T-cell (primary cell): Measurements from ENCODE around the gene RNASET2. TPM values are rescaled to one million over a fixed set of nuclear protein-coding genes. Genes with fewer than 3 reads are reported as not detected.

Experiments used
- ATAC-seq, 4 experiments: fragments of 200-7000 bp in 3 of 4; fragments of 150-1000 bp in 1 of 4; cut with Tn5 transposase; replicated peaks in 1 of 4; 1 replicate in 3 of 4; 2 replicates in 1 of 4; pipeline ENCODE4 v1.10.0; 2021; ENCODE audit warnings: moderate library complexity in 3 of 4, mild to moderate bottlenecking in 2 of 4, moderate number of reproducible peaks in 1 of 4
- CTCF ChIA-PET, 2 donors: fragments of 300-600 bp; sonication (Branson Sonifier 250); formaldehyde crosslinking; loops; one replicate each; lab custom pipeline; 2022; ENCODE audit warnings: antibody characterized with exemption in 2 of 2; lab: Charles Lee
- POLR2A ChIA-PET, 2 donors: fragments of 300-600 bp; sonication (Branson Sonifier 250); formaldehyde crosslinking; loops; one replicate each; lab custom pipeline; 2022; ENCODE audit warnings: antibody characterized with exemption in 2 of 2; lab: Charles Lee
- DNase-seq, 35 experiments: peaks; one replicate each; pipeline versions ENCODE4 v3.0.0 to v3.0.0-alpha.2; 2013 to 2023
- H3K27ac ChIP-seq: one replicate; pipeline ENCODE4 v1.5.1; 2013; ENCODE audit warnings: low read length
- H3K27me3 ChIP-seq, 2 experiments: replicated peaks in 1 of 2; 1 replicate in 1 of 2; 2 replicates in 1 of 2; pipeline versions ENCODE4 v1.6.1 to v1.7.0; 2013; ENCODE audit warnings: low read length in 1 of 2, mixed read lengths in 1 of 2; ENCODE audit not compliant: control insufficient read depth in 2 of 2, insufficient read depth in 2 of 2; ENCODE audit errors: extremely low read depth in 1 of 2
- H3K36me3 ChIP-seq, 2 donors: 1 replicate in 1 of 2; 2 replicates in 1 of 2; pipeline versions ENCODE4 v1.6.1 to v1.7.0; 2013; ENCODE audit warnings: low read length in 1 of 2; ENCODE audit not compliant: control insufficient read depth in 2 of 2, insufficient read depth in 1 of 2; ENCODE audit errors: extremely low read depth in 1 of 2
- H3K4me1 ChIP-seq, 2 experiments: 1 replicate in 1 of 2; 2 replicates in 1 of 2; pipeline versions ENCODE4 v1.6.1 to v1.7.0; 2013; ENCODE audit warnings: low read length in 2 of 2, mixed read lengths in 1 of 2; ENCODE audit not compliant: insufficient read depth in 2 of 2, control insufficient read depth in 1 of 2; ENCODE audit errors: extremely low read depth in 1 of 2
- H3K4me3 ChIP-seq, 2 donors: 1 replicate in 1 of 2; 2 replicates in 1 of 2; pipeline versions ENCODE4 v1.5.1 to v1.7.0; 2013; ENCODE audit warnings: mild to moderate bottlenecking in 2 of 2, low read length in 1 of 2, moderate library complexity in 1 of 2; ENCODE audit not compliant: control insufficient read depth in 1 of 2; ENCODE audit errors: extremely low read depth in 1 of 2
- H3K9me3 ChIP-seq: 2 replicates; pipeline ENCODE4 v1.7.0; 2013
- H3K27ac Mint-ChIP-seq, 2 donors: one replicate each; pipeline ENCODE4 v1.8.0; 2020 to 2021; ENCODE audit warnings: mild to moderate bottlenecking in 2 of 2, mixed read lengths in 2 of 2
- H3K27me3 Mint-ChIP-seq, 2 donors: one replicate each; pipeline ENCODE4 v1.8.0; 2021 to 2022; ENCODE audit warnings: mixed read lengths in 2 of 2
- H3K36me3 Mint-ChIP-seq: one replicate; pipeline ENCODE4 v1.8.0; 2021; ENCODE audit warnings: mixed read lengths
- H3K4me1 Mint-ChIP-seq, 3 donors: one replicate each; pipeline ENCODE4 v1.8.0; 2020 to 2022; ENCODE audit warnings: mixed read lengths in 3 of 3, mild to moderate bottlenecking in 1 of 3
- H3K4me3 Mint-ChIP-seq, 3 donors: one replicate each; pipeline ENCODE4 v1.8.0; 2020 to 2022; ENCODE audit warnings: mild to moderate bottlenecking in 3 of 3, mixed read lengths in 3 of 3, moderate library complexity in 3 of 3
- H3K9me3 Mint-ChIP-seq, 3 donors: one replicate each; pipeline ENCODE4 v1.8.0; 2020 to 2022; ENCODE audit warnings: mixed read lengths in 3 of 3
- WGBS: methylation state at CpG from one replicate; pipeline ENCODE4 v1.1.5; 2013; ENCODE audit warnings: missing lambda C conversion rate; ENCODE audit not compliant: insufficient coverage; 5-methylcytosine and 5-hydroxymethylcytosine counted together
- total RNA-seq, 35 experiments: library from RNA in 6 of 35; stranded (reverse) in 6 of 35; fragments of 120-200 nt in 1 of 35; gene quantifications; one replicate each; pipeline versions ENCODE4 v1.2.1 to v1.2.4 and lab custom pipeline; 2013 to 2026

The RNASET2 gene
- total RNA-seq, 5 donors from 2014 or later (not counting 1 experiment from before 2014, with no cell fraction given): 121 to 275 (median 252) TPM

DNA sequence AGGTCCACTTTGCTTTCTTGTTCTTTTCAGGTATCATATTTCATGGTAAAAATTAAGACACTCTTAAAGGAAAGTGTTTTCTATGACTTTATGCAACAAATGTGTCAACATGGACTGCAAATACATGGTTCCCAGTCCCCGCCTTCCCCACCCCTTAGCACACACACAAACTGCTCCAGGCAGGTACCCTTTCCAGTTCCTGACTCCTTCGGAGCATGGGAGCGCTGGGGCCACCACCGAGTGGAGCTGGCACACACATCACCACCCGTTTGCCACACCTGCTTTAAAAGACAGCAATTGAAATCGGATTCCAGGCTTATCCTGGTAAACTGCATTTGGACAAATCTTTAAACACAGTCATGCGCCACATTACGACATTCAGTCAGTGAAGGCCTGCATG is 22.2 kb downstream of the RNASET2 start:
- Histone ChIP-seq H3K4me3 (no peak overlapping the region), H3K36me3 (peaks cover 20 to 87% of the 10 kb centered on the region in 2 donors), H3K27ac (no peak overlapping the region), H3K9me3 (no peaks in the 10 kb centered on the region), H3K4me1 (peaks cover 5 to 31% of the 10 kb centered on the region in 2 experiments), H3K27me3 (no peaks in the 10 kb centered on the region)
- ChIA-PET CTCF (interaction anchor here (0.5 to 1.7 kb wide), 2 partner anchors 55 to 159 kb away, joined by 3 to 10 read pairs; no protein-coding TSS in a partner anchor), POLR2A (no interaction called here)
- no peak overlapping the region for H3K27ac Mint-ChIP-seq
- DNase-seq (no peak), ATAC-seq (no peak)
- no peaks in the 10 kb centered on the region for H3K27me3 Mint-ChIP-seq
- H3K36me3 Mint-ChIP-seq: peaks cover 64% of the 10 kb centered on the region
- WGBS: 96% methylated on average over 6 of the region's 8 CpGs
- peaks cover 16 to 68% (median 63%) of the 10 kb centered on the region in 3 donors for H3K4me1 Mint-ChIP-seq
- H3K4me3 Mint-ChIP-seq: no peak overlapping the region
- no peaks in the 10 kb centered on the region for H3K9me3 Mint-ChIP-seq

DNA sequence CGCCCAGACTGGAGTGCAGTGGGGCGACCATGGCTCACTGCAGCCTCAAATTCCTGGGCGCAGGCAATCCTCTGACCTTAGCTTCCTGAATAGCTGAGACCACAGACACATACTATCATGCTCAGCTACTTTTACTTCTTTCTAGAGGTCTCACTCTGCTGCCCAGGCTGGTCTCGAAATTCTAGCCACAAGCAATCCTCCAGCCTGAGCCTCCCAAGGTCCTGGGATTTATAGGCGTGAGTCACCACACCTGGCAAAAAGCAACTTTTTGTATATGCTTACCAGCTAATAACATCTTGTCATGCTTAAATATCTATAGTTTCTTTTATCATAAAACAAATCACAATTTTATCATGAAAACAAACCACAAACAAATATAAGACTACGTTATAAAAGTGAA is 23.0 kb downstream of the RNASET2 start:
- no peaks in the 10 kb centered on the region for H3K27me3 ChIP-seq
- Mint-ChIP-seq H3K4me1 (peaks cover 16 to 68% (median 63%) of the 10 kb centered on the region in 3 donors), H3K27me3 (no peaks in the 10 kb centered on the region), H3K4me3 (no peak overlapping the region), H3K9me3 (no peaks in the 10 kb centered on the region), H3K27ac (peak overlapping the region in 1 of 2 donors; percentile 61), H3K36me3 (peaks cover 67% of the 10 kb centered on the region)
- ATAC-seq (no peak), DNase-seq (no peak)
- 100% methylated on average over 5 of the region's 6 CpGs for WGBS
- no peak overlapping the region for H3K27ac ChIP-seq
- H3K4me3 ChIP-seq: no peak overlapping the region
- CTCF ChIA-PET: no interaction called here
- H3K4me1 ChIP-seq: peaks cover 5 to 31% of the 10 kb centered on the region in 2 experiments
- H3K9me3 ChIP-seq: no peaks in the 10 kb centered on the region
- H3K36me3 ChIP-seq: peaks cover 28 to 88% of the 10 kb centered on the region in 2 donors
- POLR2A ChIA-PET: interaction anchor here in 1 of 2 donors (0.7 kb wide), 1 partner anchor 208 kb away, joined by 4 read pairs; no protein-coding TSS in a partner anchor

DNA sequence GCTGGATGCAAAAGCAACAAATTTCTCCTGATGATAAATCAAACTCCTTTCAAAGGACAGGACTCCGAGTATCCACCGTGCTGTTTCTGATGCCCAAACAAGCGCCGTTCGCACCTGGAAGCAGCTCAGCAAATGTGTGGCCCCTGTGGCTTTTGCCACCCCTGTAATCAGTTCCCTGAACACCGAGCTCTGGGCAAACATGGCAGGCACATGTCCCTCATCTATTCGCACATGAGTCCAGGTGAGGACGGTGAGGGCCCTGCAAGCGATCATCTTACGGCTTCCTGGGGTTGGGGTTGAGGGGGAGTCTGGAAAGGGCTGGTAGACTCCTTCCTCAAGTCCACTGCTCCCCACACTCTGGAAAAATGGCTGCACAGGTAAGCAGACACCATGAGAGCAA is 23.7 kb downstream of the RNASET2 start:
- Histone ChIP-seq H3K36me3 (peaks cover 32 to 84% of the 10 kb centered on the region in 2 donors), H3K4me1 (peaks cover 5 to 31% of the 10 kb centered on the region in 2 experiments), H3K27me3 (no peaks in the 10 kb centered on the region), H3K9me3 (no peaks in the 10 kb centered on the region), H3K27ac (no peak overlapping the region), H3K4me3 (no peak overlapping the region)
- no peak overlapping the region for H3K4me3 Mint-ChIP-seq
- peaks cover 62% of the 10 kb centered on the region for H3K36me3 Mint-ChIP-seq
- DNase-seq (no peak), ATAC-seq (no peak)
- WGBS: 97% methylated on average over 5 of the region's 10 CpGs
- peak overlapping the region; percentile 61 to 88 for H3K27ac Mint-ChIP-seq
- CTCF ChIA-PET: no interaction called here
- H3K9me3 Mint-ChIP-seq: no peaks in the 10 kb centered on the region
- H3K4me1 Mint-ChIP-seq: peaks cover 16 to 66% (median 62%) of the 10 kb centered on the region in 3 donors
- POLR2A ChIA-PET: interaction anchor here in 1 of 2 donors (0.6 to 0.7 kb wide), 2 partner anchors 70 to 343 kb away, joined by 3 to 6 read pairs; no protein-coding TSS in a partner anchor
- no peaks in the 10 kb centered on the region for H3K27me3 Mint-ChIP-seq

DNA sequence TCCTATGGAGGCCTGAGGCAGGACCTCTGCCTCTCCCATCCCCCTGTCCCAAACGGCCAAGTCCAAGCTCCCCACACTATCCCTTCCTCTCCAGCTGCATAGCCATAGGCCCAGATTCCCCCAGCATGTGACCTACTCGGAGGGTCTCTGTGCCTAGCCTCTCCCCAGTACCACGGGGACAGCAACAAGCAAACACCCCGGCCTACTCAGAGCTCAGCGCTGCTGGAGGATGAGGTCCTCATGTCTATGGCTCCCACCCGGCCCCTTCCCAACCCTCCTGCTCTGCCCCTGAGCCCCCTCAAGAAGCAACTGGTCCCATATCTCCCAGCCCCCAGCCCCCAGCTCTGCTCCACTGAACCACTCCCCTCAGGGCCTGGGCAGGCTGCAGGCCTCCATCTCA is 24.2 kb downstream of the RNASET2 start:
- H3K36me3 ChIP-seq: peaks cover 32 to 79% of the 10 kb centered on the region in 2 donors
- no peak overlapping the region for H3K27ac ChIP-seq
- Mint-ChIP-seq H3K27ac (peak overlapping the region; percentile 60 to 88), H3K4me3 (peak overlapping the region in 1 of 3 donors; percentile 17), H3K27me3 (no peaks in the 10 kb centered on the region), H3K4me1 (peaks cover 16 to 62% (median 59%) of the 10 kb centered on the region in 3 donors), H3K9me3 (no peaks in the 10 kb centered on the region), H3K36me3 (peaks cover 62% of the 10 kb centered on the region)
- ChIA-PET CTCF (no interaction called here), POLR2A (interaction anchor here in 1 of 2 donors (0.6 to 0.7 kb wide), 2 partner anchors 71 to 342 kb away, joined by 3 to 6 read pairs; no protein-coding TSS in a partner anchor)
- no peak for ATAC-seq
- H3K4me1 ChIP-seq: peaks cover 5 to 31% of the 10 kb centered on the region in 2 experiments
- no peak for DNase-seq
- WGBS: 92% methylated on average over 5 of the region's 6 CpGs
- H3K27me3 ChIP-seq: no peaks in the 10 kb centered on the region
- H3K9me3 ChIP-seq: no peaks in the 10 kb centered on the region
- H3K4me3 ChIP-seq: no peak overlapping the region

DNA sequence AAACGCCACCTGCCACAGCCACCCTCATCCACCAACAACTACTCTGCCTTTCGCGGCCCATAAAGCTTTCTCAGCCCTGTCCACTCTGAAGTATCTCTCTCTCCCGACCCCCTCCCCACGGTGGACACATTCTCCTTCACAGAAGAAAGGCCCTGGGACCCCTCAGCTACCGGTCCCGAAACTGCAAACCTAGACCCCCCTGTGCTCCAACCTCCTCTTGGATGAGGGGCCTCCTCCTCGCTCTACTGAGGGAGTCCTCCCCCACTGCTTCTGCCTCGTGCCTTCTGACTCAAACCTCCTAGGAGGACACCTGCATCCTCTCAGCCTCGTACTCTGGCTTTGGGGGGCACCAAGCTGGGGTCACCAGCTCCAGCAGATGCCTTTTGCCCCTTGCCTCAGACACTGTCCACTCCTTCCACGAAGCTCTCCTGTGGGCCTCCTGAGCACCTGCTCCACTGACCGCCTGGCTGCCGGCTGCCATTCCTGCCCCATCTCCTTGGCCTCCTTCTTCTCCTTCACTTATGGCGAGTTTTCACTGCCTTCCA is 24.9 kb downstream of the RNASET2 start:
- CTCF ChIA-PET: no interaction called here
- WGBS: 96% methylated on average over 13 of the region's 14 CpGs
- DNase-seq (no peak), ATAC-seq (no peak)
- H3K27ac Mint-ChIP-seq: peak overlapping the region; percentile 60 to 88
- no peaks in the 10 kb centered on the region for H3K27me3 ChIP-seq
- no peaks in the 10 kb centered on the region for H3K9me3 Mint-ChIP-seq
- peaks cover 5 to 27% of the 10 kb centered on the region in 2 experiments for H3K4me1 ChIP-seq
- no peaks in the 10 kb centered on the region for H3K9me3 ChIP-seq
- peaks cover 16 to 56% (median 53%) of the 10 kb centered on the region in 3 donors for H3K4me1 Mint-ChIP-seq
- H3K36me3 Mint-ChIP-seq: peaks cover 67% of the 10 kb centered on the region
- H3K4me3 ChIP-seq: no peak overlapping the region
- POLR2A ChIA-PET: no interaction called here
- H3K27me3 Mint-ChIP-seq: no peaks in the 10 kb centered on the region
- no peak overlapping the region for H3K4me3 Mint-ChIP-seq
- peaks cover 32 to 77% of the 10 kb centered on the region in 2 donors for H3K36me3 ChIP-seq
- no peak overlapping the region for H3K27ac ChIP-seq

DNA sequence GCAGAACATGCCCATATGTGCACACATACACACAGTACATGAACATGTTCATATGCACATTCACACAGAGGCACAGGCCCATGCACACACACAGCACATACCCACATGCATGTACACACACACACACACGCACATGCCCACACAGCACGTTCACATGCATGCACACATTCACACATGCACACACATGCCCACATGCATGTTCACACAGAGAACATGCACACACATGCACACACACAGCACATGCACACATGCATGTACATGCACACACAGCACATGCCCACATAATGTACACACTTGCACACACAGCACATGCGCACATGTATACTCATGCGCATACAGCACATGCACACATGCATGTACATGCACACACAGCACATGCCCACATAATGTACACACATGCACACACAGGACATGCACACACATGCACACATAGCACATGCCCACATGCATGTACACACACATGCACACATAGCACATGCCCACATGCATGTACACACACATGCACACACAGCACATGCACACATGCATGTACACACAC is 25.9 kb downstream of the RNASET2 start:
- peaks cover 66% of the 10 kb centered on the region for H3K36me3 Mint-ChIP-seq
- peak overlapping the region; percentile 46 to 60 for H3K27ac Mint-ChIP-seq
- H3K27me3 Mint-ChIP-seq: no peaks in the 10 kb centered on the region
- H3K4me1 Mint-ChIP-seq: peaks cover 14 to 51% (median 44%) of the 10 kb centered on the region in 3 donors
- POLR2A ChIA-PET: no interaction called here
- no peak overlapping the region for H3K4me3 ChIP-seq
- peaks cover 2 to 17% of the 10 kb centered on the region in 2 experiments for H3K4me1 ChIP-seq
- H3K9me3 Mint-ChIP-seq: no peaks in the 10 kb centered on the region
- 84% methylated on average over 4 of the region's 4 CpGs for WGBS
- H3K27me3 ChIP-seq: no peaks in the 10 kb centered on the region
- no peak overlapping the region for H3K27ac ChIP-seq
- no peak for DNase-seq
- CTCF ChIA-PET: no interaction called here
- peaks cover 28 to 68% of the 10 kb centered on the region in 2 donors for H3K36me3 ChIP-seq
- no peak for ATAC-seq
- H3K9me3 ChIP-seq: no peaks in the 10 kb centered on the region
- H3K4me3 Mint-ChIP-seq: no peak overlapping the region
